Measurements from ENCODE around the gene STRA6.

- TF ChIP-seq HDAC2 (IDR thresholded peaks at IDR 0.05) = no peak
- TF ChIP-seq CTCF (IDR thresholded peaks at IDR 0.05) = no peak
- no peak for TF ChIP-seq POLR2A (IDR thresholded peaks at IDR 0.05; ENCODE audit: low read length)
- no peak for TF ChIP-seq RFX5 (IDR thresholded peaks at IDR 0.05)
- no peak for TF ChIP-seq KDM1A (IDR thresholded peaks at IDR 0.05; ENCODE audit: low read depth)
- no peak for TF ChIP-seq MAZ (IDR thresholded peaks at IDR 0.05; ENCODE audit: borderline replicate concordance, low read depth, low read length)
- TF ChIP-seq JUN (IDR thresholded peaks at IDR 0.05) = no peak
- TF ChIP-seq GATA3 (IDR thresholded peaks at IDR 0.05; ENCODE audit: borderline replicate concordance) = no peak
- no peak for TF ChIP-seq EP300 (IDR thresholded peaks at IDR 0.05)
- no peak for TF ChIP-seq CEBPB (IDR thresholded peaks at IDR 0.05)
- TF ChIP-seq, protein P1, sequence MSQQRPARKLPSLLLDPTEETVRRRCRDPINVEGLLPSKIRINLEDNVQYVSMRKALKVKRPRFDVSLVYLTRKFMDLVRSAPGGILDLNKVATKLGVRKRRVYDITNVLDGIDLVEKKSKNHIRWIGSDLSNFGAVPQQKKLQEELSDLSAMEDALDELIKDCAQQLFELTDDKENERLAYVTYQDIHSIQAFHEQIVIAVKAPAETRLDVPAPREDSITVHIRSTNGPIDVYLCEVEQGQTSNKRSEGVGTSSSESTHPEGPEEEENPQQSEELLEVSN (IDR thresholded peaks at IDR 0.05; ENCODE audit: borderline replicate concordance, low read depth) = no peak
- TF ChIP-seq EHMT2 (IDR thresholded peaks at IDR 0.05; ENCODE audit: low read depth) = no peak
- no peak for TF ChIP-seq RNF2 (IDR thresholded peaks at IDR 0.05; ENCODE audit: borderline replicate concordance, low read depth)
- TF ChIP-seq, protein P2, sequence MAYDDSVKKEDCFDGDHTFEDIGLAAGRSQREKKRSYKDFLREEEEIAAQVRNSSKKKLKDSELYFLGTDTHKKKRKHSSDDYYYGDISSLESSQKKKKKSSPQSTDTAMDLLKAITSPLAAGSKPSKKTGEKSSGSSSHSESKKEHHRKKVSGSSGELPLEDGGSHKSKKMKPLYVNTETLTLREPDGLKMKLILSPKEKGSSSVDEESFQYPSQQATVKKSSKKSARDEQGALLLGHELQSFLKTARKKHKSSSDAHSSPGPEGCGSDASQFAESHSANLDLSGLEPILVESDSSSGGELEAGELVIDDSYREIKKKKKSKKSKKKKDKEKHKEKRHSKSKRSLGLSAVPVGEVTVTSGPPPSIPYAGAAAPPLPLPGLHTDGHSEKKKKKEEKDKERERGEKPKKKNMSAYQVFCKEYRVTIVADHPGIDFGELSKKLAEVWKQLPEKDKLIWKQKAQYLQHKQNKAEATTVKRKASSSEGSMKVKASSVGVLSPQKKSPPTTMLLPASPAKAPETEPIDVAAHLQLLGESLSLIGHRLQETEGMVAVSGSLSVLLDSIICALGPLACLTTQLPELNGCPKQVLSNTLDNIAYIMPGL (CRISPR knock-in tag; IDR thresholded peaks at IDR 0.05; ENCODE audit: borderline replicate concordance) = no peak
Measured at GRCh38 chr15:74188216-74188615, 14.4 kb downstream of the STRA6 start.
